Mesenteric fat pad (tissue), 1 donor: ENCODE measurements around the gene C5AR2. TPM values are rescaled to one million over a fixed set of nuclear protein-coding genes. Genes with fewer than 3 reads are reported as not detected.
"Not testable (repeated sequence)": the region's sequence is repeated elsewhere in the genome, so short reads cannot be mapped to it uniquely, and the experiment has no call there.

Source experiments
- DNase-seq: peaks from one replicate; pipeline ENCODE4 v3.0.0-alpha.2; 2020; ENCODE audit warnings: low spot score
- total RNA-seq: library from RNA; stranded (reverse); fragmentation: NEBNext Ultra II Directional; extraction: Animal tissue kit (Norgen Biotek cat#: 25700); gene quantifications from one replicate; pipeline ENCODE4 v1.2.1, GENCODE V29; 2021
- donor health status: DM: yes; HTN: yes; CAD: no.

C5AR2 gene
- total RNA-seq, 1 donor from 2014 or later = 13.9 TPM

GRCh38 chr19:47358936-47359335, 27.0 kb downstream of the C5AR2 start:
- no peak for DNase-seq

- no peak for DNase-seq
These were observed 30.3 kb downstream of the C5AR2 start for GRCh38 chr19:47362321-47362720.

GRCh38 chr19:47363758-47364531, 32.0 kb downstream of the C5AR2 start:
- no peak for DNase-seq

- not testable (repeated sequence) for DNase-seq
These were observed 33.5 kb downstream of the C5AR2 start for GRCh38 chr19:47365455-47365854.

GRCh38 chr19:47370045-47370611, 38.2 kb downstream of the C5AR2 start:
- DNase-seq = no peak

GRCh38 chr19:47371261-47371660, 39.3 kb downstream of the C5AR2 start:
- DNase-seq = no peak

GRCh38 chr19:47372603-47373002, 40.6 kb downstream of the C5AR2 start:
- DNase-seq = no peak

- DNase-seq = no peak
These were observed 41.6 kb downstream of the C5AR2 start for GRCh38 chr19:47373246-47374240.

GRCh38 chr19:47374876-47375693, 43.1 kb downstream of the C5AR2 start:
- no peak for DNase-seq

- no peak for DNase-seq
These were observed 44.0 kb downstream of the C5AR2 start for GRCh38 chr19:47375694-47376588.

- no peak for DNase-seq
These were observed 44.7 kb downstream of the C5AR2 start for GRCh38 chr19:47376589-47377144.

GRCh38 chr19:47377208-47377701, 45.3 kb downstream of the C5AR2 start:
- DNase-seq = no peak

- DNase-seq = no peak
These were observed 45.8 kb downstream of the C5AR2 start for GRCh38 chr19:47377801-47378200.

- DNase-seq = no peak
These were observed 46.3 kb downstream of the C5AR2 start for GRCh38 chr19:47378246-47378645.

- no peak for DNase-seq
These were observed 47.5 kb downstream of the C5AR2 start for GRCh38 chr19:47379381-47379938.

- DNase-seq = no peak
These were observed 48.6 kb downstream of the C5AR2 start for GRCh38 chr19:47380559-47380958.

- no peak for DNase-seq
These were observed 49.1 kb downstream of the C5AR2 start for GRCh38 chr19:47381121-47381520.

- DNase-seq = no peak
These were observed 49.8 kb downstream of the C5AR2 start for GRCh38 chr19:47381653-47382279.
